MG63 (cell line): Measurements from ENCODE around the gene EPG5. TPM values are rescaled to one million over a fixed set of nuclear protein-coding genes. Genes with fewer than 3 reads are reported as not detected.

Source experiments
- DNase-seq: peaks from one replicate; pipeline ENCODE4 v3.0.0-alpha.2; 2020
- H3K27me3 ChIP-seq: fragments of 250-450 bp; sonication (Bioruptor Pico); 2 replicates; pipeline ENCODE4 v1.5.1; 2020; ENCODE audit warnings: mild to moderate bottlenecking, moderate library complexity
- H3K36me3 ChIP-seq: fragments of 250-450 bp; sonication (Bioruptor Pico); 2 replicates; pipeline ENCODE4 v1.5.1; 2020; ENCODE audit warnings: mild to moderate bottlenecking, moderate library complexity
- H3K4me3 ChIP-seq: fragments of 250-450 bp; sonication (Bioruptor Pico); 2 replicates; pipeline ENCODE4 v1.5.1; 2020; ENCODE audit warnings: mild to moderate bottlenecking, moderate library complexity
- H3K9me3 ChIP-seq: fragments of 250-450 bp; sonication (Bioruptor Pico); 2 replicates; pipeline ENCODE4 v1.5.1; 2020; ENCODE audit warnings: mild to moderate bottlenecking, moderate library complexity
- total RNA-seq: library from RNA; depleted of rRNA; stranded (reverse); fragments of >200 nt; shearing (Covaris generic); gene quantifications from 2 replicates; pipeline ENCODE4 v1.2.3, GENCODE V29; 2014; ENCODE audit warnings: low replicate concordance

EPG5 gene
- total RNA-seq, 1 experiment from 2014 or later = 14.2 TPM

DNA sequence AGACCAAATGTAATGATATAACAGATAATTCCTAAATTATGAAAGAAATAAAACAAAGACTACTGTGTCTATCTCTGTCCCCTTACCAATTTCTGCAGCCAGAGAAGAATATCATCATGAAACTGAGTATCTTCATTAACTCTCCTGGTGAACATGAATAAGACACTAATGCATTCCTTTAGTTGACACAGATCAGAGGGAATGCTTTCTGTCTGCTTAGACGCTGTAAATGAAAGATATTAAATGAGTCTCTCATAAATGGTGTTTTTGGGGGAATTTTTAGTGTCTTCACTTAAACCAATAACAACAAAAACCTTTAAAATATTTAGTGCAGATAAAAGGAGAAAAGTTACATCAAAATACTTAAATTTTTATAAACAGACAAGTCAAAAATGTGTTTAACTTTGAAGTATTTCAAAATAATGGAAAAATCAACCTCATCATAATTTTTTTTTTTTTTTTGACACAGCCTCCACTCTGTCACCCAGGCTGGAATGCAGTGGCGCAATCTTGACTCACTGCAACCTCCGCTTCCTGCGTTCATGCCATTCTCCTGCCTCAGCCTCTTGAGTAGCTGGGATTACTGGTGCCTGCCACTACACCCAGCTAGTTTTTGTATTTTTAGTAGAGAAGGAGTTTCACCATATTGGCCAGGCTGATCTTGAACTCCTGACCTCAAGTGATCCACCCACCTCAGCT lies 16.0 kb downstream of the EPG5 start:
- Histone ChIP-seq H3K9me3 (peaks cover 9% of the 10 kb centered on the region), H3K36me3 (peaks cover 93% of the 10 kb centered on the region), H3K4me3 (no peak overlapping the region), H3K27me3 (no peaks in the 10 kb centered on the region)
- DNase-seq = peak; percentile 91

DNA sequence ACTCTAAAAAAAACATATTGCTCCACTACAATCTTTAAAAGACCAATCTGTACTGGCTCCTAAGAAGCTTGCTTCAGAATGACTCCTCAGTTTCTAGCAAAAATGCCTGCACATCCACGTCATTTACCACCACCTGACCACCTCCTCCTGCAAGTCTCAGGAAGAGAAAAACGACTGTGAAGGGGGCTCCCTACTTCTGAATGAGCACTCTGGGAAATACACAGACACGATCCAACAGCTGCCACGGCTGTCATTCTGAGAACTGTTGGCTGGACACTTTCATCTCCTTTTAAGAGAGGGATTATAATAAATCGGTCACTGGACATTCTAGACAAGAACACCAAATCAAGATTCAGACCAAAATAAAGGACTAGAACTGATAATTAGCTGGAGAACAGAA lies 21.5 kb downstream of the EPG5 start:
- H3K27me3 ChIP-seq = no peaks in the 10 kb centered on the region
- peaks cover 97% of the 10 kb centered on the region for H3K36me3 ChIP-seq
- H3K4me3 ChIP-seq = no peak overlapping the region
- no peaks in the 10 kb centered on the region for H3K9me3 ChIP-seq
- no peak for DNase-seq

DNA sequence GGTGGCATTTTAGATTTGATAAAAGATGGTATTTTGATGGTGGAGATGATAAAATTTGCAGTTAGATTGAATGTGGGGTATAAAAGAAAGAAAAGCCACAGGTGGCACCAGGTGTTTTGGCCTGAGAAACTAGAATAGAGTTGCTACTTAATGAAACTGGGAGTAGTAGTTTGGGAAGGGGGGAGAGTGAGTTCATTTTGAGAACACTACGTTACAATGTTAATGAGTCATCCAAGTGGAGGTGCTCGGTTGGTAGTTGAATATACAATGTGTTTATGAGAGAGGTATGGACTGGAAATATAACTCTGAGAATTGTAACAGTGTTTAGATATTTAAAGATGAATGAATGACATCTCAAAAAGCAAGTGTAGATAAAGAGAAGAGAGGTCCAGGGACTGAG lies 26.4 kb downstream of the EPG5 start:
- no peak for DNase-seq
- no peak overlapping the region for H3K4me3 ChIP-seq
- H3K9me3 ChIP-seq = no peaks in the 10 kb centered on the region
- peaks cover 80% of the 10 kb centered on the region for H3K36me3 ChIP-seq
- H3K27me3 ChIP-seq = no peaks in the 10 kb centered on the region

DNA sequence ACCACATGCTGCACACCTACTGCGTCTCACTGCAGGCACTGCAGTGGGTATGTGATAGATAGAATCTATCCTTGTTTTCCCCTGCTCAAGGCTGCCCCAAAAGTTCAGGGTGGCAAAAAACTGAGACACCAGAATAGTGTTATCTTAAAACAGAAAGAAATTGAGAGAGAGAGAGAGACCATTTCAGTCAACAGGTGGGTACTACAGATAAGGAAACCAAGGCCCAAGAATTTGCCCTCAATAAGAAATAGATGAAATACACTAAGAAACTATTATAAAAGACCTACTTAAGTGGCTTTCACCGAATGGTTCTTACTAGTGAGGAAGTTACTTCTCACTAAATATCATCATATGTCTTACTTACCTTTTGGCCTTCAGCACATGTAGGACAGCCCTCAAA lies 27.9 kb downstream of the EPG5 start:
- Histone ChIP-seq H3K4me3 (no peak overlapping the region), H3K36me3 (peaks cover 70% of the 10 kb centered on the region), H3K27me3 (no peaks in the 10 kb centered on the region), H3K9me3 (no peaks in the 10 kb centered on the region)
- no peak for DNase-seq

DNA sequence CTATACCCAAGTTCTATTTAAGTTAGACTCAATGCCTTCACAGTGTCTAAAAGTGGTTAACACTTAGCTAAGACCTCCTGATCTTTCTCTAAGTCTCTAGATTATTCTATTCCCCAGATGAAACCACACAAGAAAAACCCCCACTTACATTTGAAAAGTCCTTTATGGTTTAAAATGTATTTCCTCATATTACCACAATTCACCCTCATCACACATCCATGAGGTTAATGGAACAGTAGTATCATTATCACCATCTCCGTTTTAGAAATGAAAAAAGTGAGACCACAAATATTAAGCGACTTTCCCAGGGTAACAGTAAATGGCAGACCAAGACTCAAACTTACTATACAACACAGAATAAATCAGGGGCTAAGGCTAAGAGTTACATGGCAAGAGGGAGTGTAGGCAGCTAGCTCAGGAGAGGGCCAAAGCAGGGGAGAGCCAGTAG lies 28.6 kb downstream of the EPG5 start:
- no peaks in the 10 kb centered on the region for H3K27me3 ChIP-seq
- H3K36me3 ChIP-seq = peaks cover 69% of the 10 kb centered on the region
- no peak for DNase-seq

DNA sequence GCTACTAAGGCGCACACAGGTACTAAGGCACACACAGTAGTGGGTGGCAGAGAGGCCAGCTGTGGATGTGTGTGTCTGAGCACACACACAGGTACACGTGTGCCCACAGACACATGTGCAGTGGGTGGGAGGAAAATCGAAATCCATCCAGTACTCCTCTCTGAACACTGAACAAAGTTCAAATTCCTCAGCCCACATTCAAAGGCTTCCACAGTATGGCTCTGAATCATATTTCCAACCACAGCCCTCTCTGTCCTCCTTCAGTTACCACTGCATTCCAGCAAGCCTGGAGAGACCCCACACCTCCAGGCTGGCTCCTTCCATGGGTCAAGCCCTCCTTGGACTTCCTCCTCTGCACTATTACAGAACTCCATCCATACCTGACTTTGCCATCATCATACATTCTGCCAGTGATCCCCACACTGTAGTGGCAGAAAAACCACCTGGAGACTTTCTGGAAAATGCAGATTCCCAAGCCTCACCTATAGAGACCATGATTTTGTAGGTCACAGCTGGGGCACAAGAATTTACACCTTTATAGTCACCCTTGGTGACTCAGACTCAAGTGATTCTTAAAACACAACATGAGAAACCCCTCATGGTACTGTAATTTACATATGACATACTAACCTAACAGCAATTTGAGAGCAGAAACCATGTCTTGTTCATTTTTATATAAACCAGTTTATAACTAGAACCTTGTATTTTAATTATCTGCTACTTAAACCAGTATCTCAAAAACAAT lies 31.4 kb downstream of the EPG5 start:
- no peaks in the 10 kb centered on the region for H3K9me3 ChIP-seq
- H3K27me3 ChIP-seq = no peaks in the 10 kb centered on the region
- H3K4me3 ChIP-seq = no peak overlapping the region
- peaks cover 49% of the 10 kb centered on the region for H3K36me3 ChIP-seq
- no peak for DNase-seq

More for the DNA sequence above, 28.6 kb downstream of the EPG5 start:
- Histone ChIP-seq H3K4me3 (no peak overlapping the region), H3K9me3 (no peaks in the 10 kb centered on the region)

DNA sequence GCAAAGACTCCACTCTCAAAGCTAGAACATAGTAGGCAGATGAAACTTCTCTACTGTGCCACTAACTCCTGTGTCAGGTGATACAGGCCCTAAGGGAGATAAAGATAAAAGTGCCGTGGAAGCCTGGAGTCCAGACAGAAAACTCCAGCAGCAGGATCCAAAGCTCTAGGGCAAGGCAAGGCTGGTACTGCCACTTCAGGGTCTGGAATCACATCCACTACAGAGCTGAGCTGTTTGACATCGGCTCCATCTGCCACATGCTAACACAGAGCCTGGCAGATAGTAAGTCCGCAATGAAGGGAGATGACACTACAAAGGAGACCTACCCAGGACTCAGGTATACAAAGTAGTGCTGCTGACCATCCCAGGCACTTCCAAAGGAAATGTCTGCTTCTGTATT lies 34.4 kb downstream of the EPG5 start:
- no peaks in the 10 kb centered on the region for H3K27me3 ChIP-seq
- H3K9me3 ChIP-seq = no peaks in the 10 kb centered on the region
- DNase-seq = no peak
- H3K4me3 ChIP-seq = no peak overlapping the region
- H3K36me3 ChIP-seq = peaks cover 54% of the 10 kb centered on the region

DNA sequence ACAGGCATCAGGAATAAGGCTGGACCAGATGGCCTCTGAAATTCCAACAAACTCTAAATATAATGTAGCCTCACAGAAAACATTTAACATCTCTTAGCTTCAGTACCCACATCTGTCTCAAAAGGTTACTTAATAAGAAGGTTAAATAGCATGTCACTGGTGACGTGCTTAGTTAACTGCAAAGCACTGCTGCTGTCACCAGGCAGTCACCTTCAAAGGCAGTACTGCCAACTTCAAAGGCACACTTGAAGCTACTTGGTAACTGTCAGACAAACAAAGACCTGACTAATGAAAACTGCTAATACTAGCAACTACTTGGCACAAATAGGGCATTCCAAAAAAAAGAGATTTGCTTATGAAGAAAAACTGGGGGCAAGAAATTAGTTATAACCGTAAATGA lies 36.2 kb downstream of the EPG5 start:
- no peak overlapping the region for H3K4me3 ChIP-seq
- peaks cover 56% of the 10 kb centered on the region for H3K36me3 ChIP-seq

DNA sequence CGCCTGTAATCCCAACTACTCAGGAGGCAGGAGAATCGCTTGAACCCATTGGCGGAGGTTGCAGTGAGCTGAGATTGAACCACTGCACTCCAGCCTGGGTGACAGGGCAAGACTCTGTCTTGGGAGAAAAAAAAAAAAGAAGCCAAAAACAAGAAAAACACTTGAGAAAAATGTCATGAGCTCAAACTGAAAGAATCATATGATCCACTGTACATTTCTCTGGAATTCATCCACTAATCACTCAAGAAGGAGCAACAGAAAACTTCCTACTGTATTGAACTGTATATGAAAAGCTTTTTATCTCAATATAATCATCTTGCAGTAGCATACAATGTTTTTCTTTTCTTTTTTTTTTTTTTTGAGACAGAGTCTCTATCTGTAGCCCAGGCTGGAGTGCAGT lies 40.4 kb downstream of the EPG5 start:
- peaks cover 74% of the 10 kb centered on the region for H3K36me3 ChIP-seq
- no peaks in the 10 kb centered on the region for H3K9me3 ChIP-seq
- no peak overlapping the region for H3K4me3 ChIP-seq
- no peaks in the 10 kb centered on the region for H3K27me3 ChIP-seq
- DNase-seq = no peak

More for the DNA sequence above, 36.2 kb downstream of the EPG5 start:
- H3K27me3 ChIP-seq = no peaks in the 10 kb centered on the region
- no peaks in the 10 kb centered on the region for H3K9me3 ChIP-seq
- no peak for DNase-seq

DNA sequence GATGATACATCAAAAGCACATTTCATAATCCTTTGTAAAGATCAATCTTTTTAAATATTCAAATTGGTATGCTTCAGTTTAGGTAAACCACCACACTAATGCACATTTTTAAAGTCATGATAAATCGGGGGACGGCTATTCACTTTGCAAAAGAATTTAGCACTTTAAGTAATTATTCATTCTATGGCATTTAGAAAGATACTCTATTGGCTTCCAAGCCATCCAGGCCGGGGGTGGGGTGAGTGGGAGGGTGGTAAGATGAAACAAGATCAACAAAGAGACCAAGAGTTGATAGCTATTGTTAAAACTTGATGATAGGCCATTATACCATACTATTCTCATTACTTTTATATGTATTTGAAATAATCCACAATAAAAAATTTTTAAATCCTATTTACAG lies 41.0 kb downstream of the EPG5 start:
- Histone ChIP-seq H3K27me3 (no peaks in the 10 kb centered on the region), H3K36me3 (peaks cover 80% of the 10 kb centered on the region), H3K9me3 (no peaks in the 10 kb centered on the region), H3K4me3 (no peak overlapping the region)
- DNase-seq = no peak

DNA sequence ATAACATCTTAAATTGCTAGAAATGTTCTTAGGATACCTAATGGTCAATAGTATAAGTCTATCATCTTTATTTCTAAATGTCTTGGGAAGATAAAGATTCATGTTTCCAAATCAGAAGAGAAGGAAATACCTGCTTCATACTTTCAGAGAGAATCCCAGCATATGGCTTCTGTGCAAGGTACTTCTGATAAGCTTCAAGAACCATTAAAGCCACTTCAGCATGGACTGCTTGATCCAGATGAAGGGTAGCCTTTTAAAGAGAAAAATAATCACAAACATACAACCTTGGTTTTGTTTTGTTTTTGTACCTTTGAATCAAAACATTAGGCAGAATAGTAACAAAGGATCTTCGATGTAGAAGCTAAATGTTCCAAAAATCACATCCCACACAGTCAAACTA lies 44.0 kb downstream of the EPG5 start:
- H3K9me3 ChIP-seq = no peaks in the 10 kb centered on the region
- peaks cover 68% of the 10 kb centered on the region for H3K36me3 ChIP-seq

DNA sequence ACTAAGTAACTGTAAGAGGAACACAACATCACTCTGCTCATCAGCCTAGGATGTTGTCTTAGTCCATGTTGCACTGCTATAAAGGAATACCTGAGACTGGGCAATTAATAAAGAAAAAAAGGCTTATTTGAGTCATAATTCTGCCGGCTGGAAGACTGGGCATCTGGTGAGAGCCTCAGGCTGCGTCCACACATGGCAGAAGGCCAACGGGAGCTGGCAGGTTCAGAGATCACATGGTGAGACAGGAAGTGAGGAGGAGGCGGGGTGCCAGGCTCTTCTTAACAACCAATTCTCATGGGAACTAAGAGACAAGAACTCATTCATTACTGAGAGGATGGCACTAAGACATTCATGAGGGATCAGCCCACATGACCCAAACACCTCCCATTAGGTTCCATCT lies 46.8 kb downstream of the EPG5 start:
- no peak overlapping the region for H3K4me3 ChIP-seq
- peaks cover 77% of the 10 kb centered on the region for H3K36me3 ChIP-seq
- peak; percentile 89 for DNase-seq

More for the DNA sequence above, 44.0 kb downstream of the EPG5 start:
- no peak for DNase-seq
- Histone ChIP-seq H3K4me3 (no peak overlapping the region), H3K27me3 (no peaks in the 10 kb centered on the region)

DNA sequence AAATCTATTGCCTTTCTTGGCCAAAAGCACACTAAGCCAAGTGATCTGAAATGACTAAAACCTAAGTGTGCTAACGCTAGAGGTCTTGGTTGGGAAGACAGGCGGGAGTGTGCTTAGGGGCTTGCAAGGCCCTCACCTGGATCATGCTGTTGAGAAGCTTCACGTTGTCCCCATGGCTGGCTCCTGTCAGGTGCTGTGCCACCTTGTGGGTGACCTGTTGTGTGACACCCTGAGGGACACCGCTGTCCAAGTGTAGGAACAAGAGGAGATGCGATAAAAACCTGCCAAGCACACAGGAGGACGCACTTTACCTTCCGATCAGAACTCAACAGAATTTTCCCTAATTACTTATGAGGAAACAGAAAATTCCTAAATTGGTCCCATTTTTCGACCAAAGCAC lies 50.8 kb downstream of the EPG5 start:
- H3K36me3 ChIP-seq = peaks cover 77% of the 10 kb centered on the region

More for the DNA sequence above, 46.8 kb downstream of the EPG5 start:
- Histone ChIP-seq H3K9me3 (no peaks in the 10 kb centered on the region), H3K27me3 (no peaks in the 10 kb centered on the region)

DNA sequence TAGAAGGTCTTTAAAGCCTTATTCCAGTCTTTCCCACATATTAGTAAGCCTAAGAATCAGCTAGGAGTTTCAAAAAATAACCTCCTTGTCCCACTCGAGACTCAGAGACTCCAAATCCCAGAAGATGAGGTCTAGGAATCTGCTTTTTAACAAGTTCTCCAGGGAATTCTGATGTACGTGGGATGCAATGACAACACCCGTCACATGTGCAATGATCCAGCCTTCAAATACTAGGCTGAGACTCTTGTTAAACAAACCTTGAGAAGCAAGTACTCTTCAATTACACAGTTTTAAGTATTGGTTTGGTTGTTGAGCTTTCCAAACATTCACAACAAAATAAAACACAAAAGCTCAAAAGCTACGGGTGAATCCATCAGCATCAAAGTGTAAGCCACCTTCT lies 53.9 kb downstream of the EPG5 start:
- Histone ChIP-seq H3K36me3 (peaks cover 80% of the 10 kb centered on the region), H3K4me3 (no peak overlapping the region), H3K9me3 (no peaks in the 10 kb centered on the region), H3K27me3 (no peaks in the 10 kb centered on the region)
- no peak for DNase-seq

More for the DNA sequence above, 50.8 kb downstream of the EPG5 start:
- Histone ChIP-seq H3K27me3 (no peaks in the 10 kb centered on the region), H3K9me3 (no peaks in the 10 kb centered on the region), H3K4me3 (no peak overlapping the region)
- DNase-seq = no peak

DNA sequence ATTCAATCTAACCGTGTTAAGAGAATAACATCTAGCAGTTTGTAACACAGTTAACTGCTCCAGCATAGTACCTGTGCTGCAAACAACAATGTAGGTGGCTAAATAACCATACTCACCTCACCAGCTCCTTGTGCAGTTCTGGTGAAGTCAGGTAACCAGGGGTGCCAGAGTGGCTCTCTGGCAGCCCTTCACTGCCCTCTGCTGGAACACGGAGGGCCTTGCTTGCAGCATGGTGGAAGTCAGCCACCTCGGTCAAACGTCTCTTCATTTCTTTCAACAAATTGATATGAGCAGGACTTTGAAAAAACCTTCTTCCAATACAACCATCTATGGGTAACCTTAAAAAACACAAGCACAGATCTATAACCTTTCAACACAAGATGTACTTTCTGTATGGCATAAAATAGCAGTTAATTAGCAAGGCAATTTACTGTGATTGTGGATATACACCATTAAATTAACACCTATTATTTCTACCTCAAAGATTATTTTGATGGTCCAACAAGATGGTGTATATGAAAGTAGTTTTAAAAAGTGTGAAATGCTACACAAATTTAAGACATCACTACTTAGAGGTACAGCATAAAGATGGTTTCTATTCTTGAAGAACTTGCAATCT lies 56.6 kb downstream of the EPG5 start:
- peak; percentile 40 for DNase-seq
- Histone ChIP-seq H3K27me3 (no peaks in the 10 kb centered on the region), H3K4me3 (no peak overlapping the region), H3K36me3 (peaks cover 79% of the 10 kb centered on the region), H3K9me3 (no peaks in the 10 kb centered on the region)

DNA sequence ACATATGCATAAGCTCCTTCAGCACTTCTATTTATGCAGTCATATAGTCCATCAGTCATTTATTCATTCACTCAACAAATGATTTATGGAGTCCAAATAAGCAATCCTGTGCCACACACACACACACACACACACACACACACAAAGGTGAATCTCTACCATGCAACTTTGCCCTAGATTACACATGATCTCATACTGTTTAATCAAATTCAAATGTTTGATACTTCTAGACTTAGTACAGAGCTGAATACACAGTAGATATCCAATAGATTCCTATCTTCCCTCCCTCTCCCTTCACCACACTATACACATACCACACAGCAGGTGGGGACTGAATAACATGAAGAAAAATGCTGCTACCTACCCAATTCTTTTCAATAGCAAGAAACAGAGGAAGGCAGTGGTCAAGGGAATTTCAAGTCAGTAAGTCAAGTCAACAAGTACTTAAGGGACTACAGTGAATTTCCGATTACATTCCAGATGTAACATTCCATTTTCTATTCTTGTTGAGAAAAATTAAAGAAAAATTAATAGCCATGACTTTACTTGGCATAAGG lies 65.4 kb downstream of the EPG5 start:
- no peak for DNase-seq
- peaks cover 87% of the 10 kb centered on the region for H3K36me3 ChIP-seq
- no peaks in the 10 kb centered on the region for H3K27me3 ChIP-seq

DNA sequence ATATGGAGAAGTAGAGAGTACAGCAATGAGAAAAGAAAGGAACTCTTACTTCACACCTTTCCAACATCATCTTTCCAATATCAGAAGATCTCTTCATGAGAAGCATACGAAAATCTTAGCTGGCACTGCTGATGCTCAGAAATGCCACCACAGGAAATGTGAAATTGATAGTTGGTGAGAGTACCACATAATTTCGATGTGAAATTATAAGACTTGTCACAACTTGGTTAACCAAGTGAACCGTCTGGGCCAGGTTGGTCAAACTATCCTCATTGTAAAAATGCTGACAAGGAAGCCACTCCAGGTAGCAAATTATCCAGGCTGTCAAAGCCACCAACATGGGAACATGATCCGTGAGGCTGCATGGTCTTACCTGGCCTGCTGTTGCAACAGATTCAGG lies 66.5 kb downstream of the EPG5 start:
- no peaks in the 10 kb centered on the region for H3K9me3 ChIP-seq
- DNase-seq = no peak
- H3K36me3 ChIP-seq = peaks cover 78% of the 10 kb centered on the region
- H3K27me3 ChIP-seq = no peaks in the 10 kb centered on the region
- no peak overlapping the region for H3K4me3 ChIP-seq

More for the DNA sequence above, 65.4 kb downstream of the EPG5 start:
- Histone ChIP-seq H3K4me3 (no peak overlapping the region), H3K9me3 (no peaks in the 10 kb centered on the region)
